DMS53 treated with DMSO at 0.1 percent for 48 hours (cell line): ENCODE measurements around the gene PREP.
"Not testable (repeated sequence)": the region's sequence is repeated elsewhere in the genome, so short reads cannot be mapped to it uniquely, and the experiment has no call there.

Experiments
- DNase-seq: peaks from one replicate; lab custom pipeline; 2025; ENCODE audit not compliant: unreplicated experiment; lab: John Stamatoyannopoulos, UW

The PREP gene

GRCh38 chr6:105274678-105275077 lies 128.2 kb downstream of the PREP start:
- DNase-seq = no peak

- DNase-seq = no peak
These were observed 129.3 kb downstream of the PREP start for GRCh38 chr6:105273589-105273988.

- peak; percentile 64 for DNase-seq
These were observed 130.1 kb downstream of the PREP start for GRCh38 chr6:105272786-105273185.

GRCh38 chr6:105270511-105270910 lies 132.4 kb downstream of the PREP start:
- DNase-seq = no peak

- no peak for DNase-seq
These were observed 133.5 kb downstream of the PREP start for GRCh38 chr6:105269390-105269789.

- no peak for DNase-seq
These were observed 138.9 kb downstream of the PREP start for GRCh38 chr6:105263685-105264610.

GRCh38 chr6:105259913-105260889 lies 142.7 kb downstream of the PREP start:
- no peak for DNase-seq

- DNase-seq = no peak
These were observed 144.1 kb downstream of the PREP start for GRCh38 chr6:105258816-105259215.

- DNase-seq = peak; percentile 9
These were observed 145.5 kb downstream of the PREP start for GRCh38 chr6:105257340-105257739.

GRCh38 chr6:105256619-105257018 lies 146.3 kb downstream of the PREP start:
- DNase-seq = no peak

- no peak for DNase-seq
These were observed 149.1 kb downstream of the PREP start for GRCh38 chr6:105253787-105254186.

- DNase-seq = no peak
These were observed 151.2 kb downstream of the PREP start for GRCh38 chr6:105251689-105252088.

GRCh38 chr6:105250533-105250932 lies 152.3 kb downstream of the PREP start:
- no peak for DNase-seq

GRCh38 chr6:105243487-105243886 lies 159.4 kb downstream of the PREP start:
- DNase-seq = no peak

- no peak for DNase-seq
These were observed 167.7 kb downstream of the PREP start for GRCh38 chr6:105235155-105235554.

GRCh38 chr6:105231771-105232170 lies 171.1 kb downstream of the PREP start:
- not testable (repeated sequence) for DNase-seq
